Neural progenitor cell (in vitro differentiated cells): ENCODE measurements around the gene PBX3. TPM values are rescaled to one million over a fixed set of nuclear protein-coding genes. Genes with fewer than 3 reads are reported as not detected.

Experiments used
- DNase-seq: peaks from one replicate; pipeline ENCODE4 v3.0.0-alpha.2; 2016; ENCODE audit warnings: low spot score
- H2AFZ ChIP-seq: fragments of 200-600 bp; sonication (generic); replicated peaks from 2 replicates; pipeline ENCODE4 v1.6.1; 2016; ENCODE audit warnings: antibody characterized with exemption
- H3F3A ChIP-seq: fragments of 200-600 bp; sonication (generic); 2 replicates; pipeline ENCODE4 v1.6.1; 2016; ENCODE audit warnings: antibody characterized with exemption, low read depth
- H3K27ac ChIP-seq: fragments of 200-600 bp; sonication (generic); 2 replicates; pipeline ENCODE4 v1.5.1; 2016; ENCODE audit warnings: mild to moderate bottlenecking
- H3K27me3 ChIP-seq: fragments of 200-600 bp; sonication (generic); 2 replicates; pipeline ENCODE4 v1.6.1; 2016; ENCODE audit warnings: mild to moderate bottlenecking, moderate library complexity
- H3K36me3 ChIP-seq: fragments of 200-600 bp; sonication (generic); 2 replicates; pipeline ENCODE4 v1.5.1; 2016
- H3K4me1 ChIP-seq: fragments of 200-600 bp; sonication (generic); 2 replicates; pipeline ENCODE4 v1.6.1; 2016; ENCODE audit warnings: mixed run types
- H3K4me2 ChIP-seq: fragments of 200-600 bp; sonication (generic); 2 replicates; pipeline ENCODE4 v1.6.1; 2016
- H3K4me3 ChIP-seq: fragments of 200-600 bp; sonication (generic); 2 replicates; pipeline ENCODE4 v1.5.1; 2016
- H3K79me2 ChIP-seq: fragments of 200-600 bp; sonication (generic); 2 replicates; pipeline ENCODE4 v1.6.1; 2016; ENCODE audit warnings: low read depth
- H3K9ac ChIP-seq: fragments of 200-600 bp; sonication (generic); 2 replicates; pipeline ENCODE4 v1.6.1; 2016
- H3K9me3 ChIP-seq: fragments of 200-600 bp; sonication (generic); 2 replicates; pipeline ENCODE4 v1.5.1; 2016; ENCODE audit warnings: low read depth
- H4K20me1 ChIP-seq: fragments of 200-600 bp; sonication (generic); 2 replicates; pipeline ENCODE4 v1.6.1; 2016; ENCODE audit warnings: low read depth
- H3K27ac Mint-ChIP-seq: 3 replicates; pipeline ENCODE4 v1.8.0; 2021; ENCODE audit warnings: mixed read lengths
- H3K27me3 Mint-ChIP-seq: 2 replicates; pipeline ENCODE4 v1.8.0; 2022; ENCODE audit warnings: low read depth, mild to moderate bottlenecking, inconsistent platforms, moderate library complexity, mixed read lengths; ENCODE audit not compliant: insufficient read depth
- H3K36me3 Mint-ChIP-seq: 3 replicates; pipeline ENCODE4 v1.8.0; 2021; ENCODE audit warnings: mixed read lengths
- H3K4me1 Mint-ChIP-seq: 3 replicates; pipeline ENCODE4 v1.8.0; 2021; ENCODE audit warnings: mixed read lengths
- H3K4me3 Mint-ChIP-seq: 3 replicates; pipeline ENCODE4 v1.8.0; 2021; ENCODE audit warnings: mild to moderate bottlenecking, moderate library complexity, mixed read lengths
- H3K9me3 Mint-ChIP-seq: 3 replicates; pipeline ENCODE4 v1.8.0; 2020; ENCODE audit warnings: mixed read lengths
- CTCF ChIP-seq: fragments of 200-600 bp; sonication (generic); IDR thresholded peaks from 2 replicates; pipeline ENCODE4 v1.5.1; 2017; ENCODE audit warnings: antibody characterized with exemption, mild to moderate bottlenecking
- EZH2 ChIP-seq: fragments of 200-600 bp; sonication (generic); IDR thresholded peaks from 2 replicates; pipeline ENCODE4 v1.6.1; 2017; ENCODE audit warnings: antibody characterized with exemption, mild to moderate bottlenecking, moderate library complexity
- EZH2phosphoT487 ChIP-seq: fragments of 200-600 bp; sonication (generic); IDR thresholded peaks from 2 replicates; pipeline ENCODE4 v1.6.1; 2017; ENCODE audit warnings: antibody characterized with exemption
- total RNA-seq: library from RNA; depleted of rRNA; stranded (reverse); fragments of >200 nt; gene quantifications from 2 replicates; pipeline ENCODE4 v1.2.3, GENCODE V29; 2015; ENCODE audit warnings: low replicate concordance

The PBX3 gene
- total RNA-seq, 1 donor from 2014 or later, result 99.5 TPM

- Histone ChIP-seq H3K27me3 (no peaks in the 10 kb centered on the region), H3F3A (peaks cover 4% of the 10 kb centered on the region), H3K9me3 (no peaks in the 10 kb centered on the region), H3K4me2 (no peak overlapping the region), H3K9ac (no peak overlapping the region), H3K4me1 (no peaks in the 10 kb centered on the region), H3K79me2 (peaks cover 94% of the 10 kb centered on the region), H3K27ac (no peak overlapping the region), H3K36me3 (no peaks in the 10 kb centered on the region), H4K20me1 (peaks cover 56% of the 10 kb centered on the region), H2AFZ (no peak overlapping the region), H3K4me3 (no peak overlapping the region)
- no peak overlapping the region for H3K27ac Mint-ChIP-seq
- H3K36me3 Mint-ChIP-seq, result no peaks in the 10 kb centered on the region
- no peak for DNase-seq
- TF ChIP-seq EZH2phosphoT487, result no peak
- no peak for TF ChIP-seq CTCF
- no peak for TF ChIP-seq EZH2
- H3K4me1 Mint-ChIP-seq, result peaks cover 23% of the 10 kb centered on the region
- H3K27me3 Mint-ChIP-seq, result no peaks in the 10 kb centered on the region
- H3K9me3 Mint-ChIP-seq, result no peaks in the 10 kb centered on the region
- no peak overlapping the region for H3K4me3 Mint-ChIP-seq
Observed at GRCh38 chr9:125851979-125852378, 104.8 kb downstream of the PBX3 start.

- Mint-ChIP-seq H3K27ac (no peak overlapping the region), H3K9me3 (no peaks in the 10 kb centered on the region), H3K36me3 (no peaks in the 10 kb centered on the region), H3K27me3 (no peaks in the 10 kb centered on the region), H3K4me1 (peaks cover 23% of the 10 kb centered on the region), H3K4me3 (no peak overlapping the region)
- H3F3A ChIP-seq, result peaks cover 4% of the 10 kb centered on the region
- no peak overlapping the region for H2AFZ ChIP-seq
- no peaks in the 10 kb centered on the region for H3K27me3 ChIP-seq
- H3K9me3 ChIP-seq, result no peaks in the 10 kb centered on the region
- peaks cover 56% of the 10 kb centered on the region for H4K20me1 ChIP-seq
- no peak overlapping the region for H3K4me3 ChIP-seq
- H3K27ac ChIP-seq, result no peak overlapping the region
- no peaks in the 10 kb centered on the region for H3K4me1 ChIP-seq
- H3K36me3 ChIP-seq, result no peaks in the 10 kb centered on the region
- no peak for DNase-seq
- TF ChIP-seq CTCF, result no peak
- TF ChIP-seq EZH2phosphoT487, result no peak
- no peak for TF ChIP-seq EZH2
- H3K4me2 ChIP-seq, result no peak overlapping the region
- peaks cover 94% of the 10 kb centered on the region for H3K79me2 ChIP-seq
- no peak overlapping the region for H3K9ac ChIP-seq
Observed at GRCh38 chr9:125852386-125852785, 105.2 kb downstream of the PBX3 start.

GRCh38 chr9:125854553-125855275 is 107.5 kb downstream of the PBX3 start:
- no peaks in the 10 kb centered on the region for H3K9me3 Mint-ChIP-seq
- Histone ChIP-seq H3K4me1 (no peaks in the 10 kb centered on the region), H3K4me2 (no peak overlapping the region), H3K36me3 (no peaks in the 10 kb centered on the region), H3K79me2 (peaks cover 93% of the 10 kb centered on the region), H2AFZ (no peak overlapping the region), H3K27ac (no peak overlapping the region), H3K9me3 (no peaks in the 10 kb centered on the region), H3K4me3 (no peak overlapping the region), H3F3A (peaks cover 4% of the 10 kb centered on the region), H3K27me3 (no peaks in the 10 kb centered on the region), H3K9ac (no peak overlapping the region), H4K20me1 (peaks cover 54% of the 10 kb centered on the region)
- H3K4me3 Mint-ChIP-seq, result no peak overlapping the region
- no peaks in the 10 kb centered on the region for H3K27me3 Mint-ChIP-seq
- TF ChIP-seq EZH2phosphoT487 (no peak), CTCF (no peak), EZH2 (no peak)
- peaks cover 2% of the 10 kb centered on the region for H3K36me3 Mint-ChIP-seq
- H3K4me1 Mint-ChIP-seq, result peaks cover 21% of the 10 kb centered on the region
- DNase-seq, result no peak
- no peak overlapping the region for H3K27ac Mint-ChIP-seq
